GM23338 (cell line): ENCODE results near the gene TRIP4. TPM values are rescaled to one million over a fixed set of nuclear protein-coding genes. Genes with fewer than 3 reads are reported as not detected.

Experiments
- ATAC-seq: fragments of 200-7000 bp; cut with Tn5 transposase; 3 replicates; pipeline ENCODE4 v1.9.1; 2020
- DNase-seq: peaks from one replicate; pipeline ENCODE4 v3.0.0-alpha.2; 2015; ENCODE audit warnings: low spot score
- H2AFZ ChIP-seq: fragments of 200-600 bp; sonication (generic); 2 replicates; pipeline ENCODE4 v1.8.0; 2016; ENCODE audit warnings: antibody characterized with exemption, mild to moderate bottlenecking, moderate library complexity
- H3F3A ChIP-seq: fragments of 200-600 bp; sonication (generic); replicated peaks from 2 replicates; pipeline ENCODE4 v1.8.0; 2017; ENCODE audit warnings: antibody characterized with exemption, mixed run types, low read depth
- H3K27ac ChIP-seq: fragments of 200-600 bp; sonication (generic); 2 replicates; pipeline ENCODE4 v1.6.1; 2016; ENCODE audit warnings: low read depth
- H3K27me3 ChIP-seq: fragments of 200-600 bp; sonication (generic); 2 replicates; pipeline ENCODE4 v1.8.0; 2016; ENCODE audit warnings: mild to moderate bottlenecking, mixed run types, moderate library complexity; ENCODE audit not compliant: insufficient read depth
- H3K36me3 ChIP-seq: fragments of 200-600 bp; sonication (generic); 2 replicates; pipeline ENCODE4 v1.8.0; 2016; ENCODE audit warnings: mild to moderate bottlenecking; ENCODE audit not compliant: insufficient read depth
- H3K4me1 ChIP-seq: fragments of 200-600 bp; sonication (generic); 2 replicates; pipeline ENCODE4 v1.8.0; 2016; ENCODE audit warnings: mild to moderate bottlenecking, moderate library complexity; ENCODE audit not compliant: insufficient read depth
- H3K4me2 ChIP-seq: fragments of 200-600 bp; sonication (generic); 2 replicates; pipeline ENCODE4 v1.7.1; 2017; ENCODE audit warnings: mixed run types
- H3K4me3 ChIP-seq: fragments of 200-600 bp; sonication (generic); 2 replicates; pipeline ENCODE4 v1.6.1; 2016; ENCODE audit warnings: mixed run types
- H3K79me2 ChIP-seq: fragments of 200-600 bp; sonication (generic); replicated peaks from 2 replicates; pipeline ENCODE4 v1.8.0; 2017; ENCODE audit warnings: mild to moderate bottlenecking; ENCODE audit not compliant: insufficient read depth
- H3K9me2 ChIP-seq: fragments of 200-600 bp; sonication (generic); 2 replicates; pipeline ENCODE4 v1.8.0; 2017; ENCODE audit not compliant: insufficient read depth
- H4K20me1 ChIP-seq: fragments of 200-600 bp; sonication (generic); replicated peaks from 2 replicates; pipeline ENCODE4 v1.8.0; 2017; ENCODE audit warnings: mild to moderate bottlenecking; ENCODE audit not compliant: insufficient read depth
- H3K27ac Mint-ChIP-seq: 2 replicates; pipeline ENCODE4 v1.8.0; 2020; ENCODE audit warnings: inconsistent platforms, mild to moderate bottlenecking, moderate library complexity, mixed read lengths
- H3K27me3 Mint-ChIP-seq: 3 replicates; pipeline ENCODE4 v1.8.0; 2022; ENCODE audit warnings: low read depth, mild to moderate bottlenecking, moderate library complexity, mixed read lengths, inconsistent platforms; ENCODE audit not compliant: insufficient read depth, poor library complexity
- H3K36me3 Mint-ChIP-seq: 3 replicates; pipeline ENCODE4 v1.8.0; 2021; ENCODE audit warnings: low read depth, mild to moderate bottlenecking, inconsistent platforms, moderate library complexity, mixed read lengths
- H3K4me1 Mint-ChIP-seq: 3 replicates; pipeline ENCODE4 v1.8.0; 2020; ENCODE audit warnings: mild to moderate bottlenecking, inconsistent platforms, mixed read lengths
- H3K4me3 Mint-ChIP-seq: 3 replicates; pipeline ENCODE4 v1.8.0; 2021; ENCODE audit warnings: moderate library complexity, mild to moderate bottlenecking, inconsistent platforms, mixed read lengths
- H3K9me3 Mint-ChIP-seq: 3 replicates; pipeline ENCODE4 v1.8.0; 2020; ENCODE audit warnings: moderate library complexity, mild to moderate bottlenecking, inconsistent platforms, mixed read lengths
- CREB1 ChIP-seq: fragments of 250-450 bp; sonication (Bioruptor Pico); IDR thresholded peaks from 2 replicates; pipeline ENCODE4 v1.5.0; 2020; ENCODE audit warnings: low read depth, mild to moderate bottlenecking, moderate library complexity
- ETS1 ChIP-seq: IDR thresholded peaks from 2 replicates; pipeline ENCODE4 v1.6.1; 2016; ENCODE audit warnings: antibody characterized with exemption
- EZH2 ChIP-seq: fragments of 200-600 bp; sonication (generic); IDR thresholded peaks from one replicate; pipeline ENCODE4 v1.8.0; 2017; ENCODE audit warnings: antibody characterized with exemption, mild to moderate bottlenecking, low read depth; ENCODE audit not compliant: unreplicated experiment
- EZH2phosphoT487 ChIP-seq: fragments of 200-600 bp; sonication (generic); IDR thresholded peaks from one replicate; pipeline ENCODE4 v1.8.1; 2018; ENCODE audit warnings: antibody characterized with exemption; ENCODE audit not compliant: unreplicated experiment
- JUNB ChIP-seq: IDR thresholded peaks from one replicate; pipeline ENCODE4 v1.6.1; 2016; ENCODE audit warnings: antibody characterized with exemption; ENCODE audit not compliant: unreplicated experiment
- POLR2AphosphoS5 ChIP-seq: IDR thresholded peaks from 2 replicates; pipeline ENCODE4 v1.6.1; 2016; ENCODE audit warnings: antibody characterized with exemption, low read depth
- REST ChIP-seq: IDR thresholded peaks from one replicate; pipeline ENCODE4 v1.6.1; 2018; ENCODE audit warnings: antibody characterized with exemption; ENCODE audit not compliant: unreplicated experiment
- ZNF114 ChIP-seq: fragments of 250-450 bp; sonication (Bioruptor Pico); IDR thresholded peaks from 2 replicates; pipeline ENCODE4 v1.5.0; 2020; ENCODE audit warnings: mild to moderate bottlenecking, moderate library complexity
- ZNF331 ChIP-seq: fragments of 250-450 bp; sonication (Bioruptor Pico); IDR thresholded peaks from 2 replicates; pipeline ENCODE4 v1.5.0; 2020; ENCODE audit warnings: low read depth, mild to moderate bottlenecking, moderate library complexity
- polyA plus RNA-seq: library from polyadenylated mRNA; unstranded; fragments of >200 nt; fragmentation: Nextera tagmentation; extraction: Ambion mirVana; gene quantifications from 2 replicates; pipeline ENCODE4 v1.2.1, GENCODE V29; 2016
- total RNA-seq: library from RNA; depleted of rRNA; stranded (reverse); fragments of >200 nt; shearing (Covaris generic); gene quantifications from 2 replicates; pipeline ENCODE4 v1.2.3, GENCODE V29; 2014
- TF ChIP-seq, protein P1 (sequence below): fragments of 250-450 bp; sonication (Bioruptor Pico); IDR thresholded peaks from 2 replicates; pipeline ENCODE4 v1.5.0; 2020; ENCODE audit warnings: mild to moderate bottlenecking, moderate library complexity
- TF ChIP-seq, protein P2 (sequence below), 2 experiments: fragments of 200-600 bp in 1 of 2; sonication (generic) in 1 of 2; conservative IDR thresholded peaks; 2 replicates each; pipeline versions ENCODE4 v1.5.1 to v1.6.1; 2016 to 2017; ENCODE audit warnings: antibody characterized with exemption in 2 of 2, low read depth in 2 of 2, mild to moderate bottlenecking in 2 of 2, moderate library complexity in 1 of 2

Gene TRIP4
- total and polyA plus RNA-seq, 2 experiments from 2014 or later = 10.3 to 16.0 TPM

DNA sequence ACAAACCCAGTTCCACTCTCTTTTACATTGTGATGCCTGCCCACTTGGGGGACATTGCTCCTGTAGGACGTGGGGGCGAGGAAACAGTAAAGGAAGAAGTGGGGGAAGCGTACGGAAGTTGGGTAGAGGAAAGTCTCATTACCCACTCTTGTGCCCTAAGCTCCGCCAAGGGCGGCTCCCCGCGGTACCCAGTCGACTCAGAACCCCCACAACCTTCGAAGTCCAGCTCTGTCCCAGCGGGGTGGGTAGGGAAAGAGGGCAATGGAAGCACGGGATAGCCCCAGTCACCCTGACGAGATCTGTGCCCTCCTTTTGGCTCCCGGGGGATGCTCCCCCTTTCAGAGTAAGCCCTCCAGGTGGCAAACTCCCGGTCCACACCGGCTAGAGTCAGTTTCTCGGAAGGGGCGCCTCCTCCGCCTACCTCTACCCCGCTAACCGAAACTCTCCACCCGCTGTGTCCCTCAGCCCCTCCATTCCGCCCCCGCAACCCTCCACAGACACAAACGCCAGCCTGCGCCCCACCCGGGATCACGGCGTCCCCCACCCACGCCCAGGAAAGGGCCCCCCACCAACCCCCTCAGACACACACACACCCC is 32.2 kb upstream of the TRIP4 start (continued):
- TF ChIP-seq, protein P1, sequence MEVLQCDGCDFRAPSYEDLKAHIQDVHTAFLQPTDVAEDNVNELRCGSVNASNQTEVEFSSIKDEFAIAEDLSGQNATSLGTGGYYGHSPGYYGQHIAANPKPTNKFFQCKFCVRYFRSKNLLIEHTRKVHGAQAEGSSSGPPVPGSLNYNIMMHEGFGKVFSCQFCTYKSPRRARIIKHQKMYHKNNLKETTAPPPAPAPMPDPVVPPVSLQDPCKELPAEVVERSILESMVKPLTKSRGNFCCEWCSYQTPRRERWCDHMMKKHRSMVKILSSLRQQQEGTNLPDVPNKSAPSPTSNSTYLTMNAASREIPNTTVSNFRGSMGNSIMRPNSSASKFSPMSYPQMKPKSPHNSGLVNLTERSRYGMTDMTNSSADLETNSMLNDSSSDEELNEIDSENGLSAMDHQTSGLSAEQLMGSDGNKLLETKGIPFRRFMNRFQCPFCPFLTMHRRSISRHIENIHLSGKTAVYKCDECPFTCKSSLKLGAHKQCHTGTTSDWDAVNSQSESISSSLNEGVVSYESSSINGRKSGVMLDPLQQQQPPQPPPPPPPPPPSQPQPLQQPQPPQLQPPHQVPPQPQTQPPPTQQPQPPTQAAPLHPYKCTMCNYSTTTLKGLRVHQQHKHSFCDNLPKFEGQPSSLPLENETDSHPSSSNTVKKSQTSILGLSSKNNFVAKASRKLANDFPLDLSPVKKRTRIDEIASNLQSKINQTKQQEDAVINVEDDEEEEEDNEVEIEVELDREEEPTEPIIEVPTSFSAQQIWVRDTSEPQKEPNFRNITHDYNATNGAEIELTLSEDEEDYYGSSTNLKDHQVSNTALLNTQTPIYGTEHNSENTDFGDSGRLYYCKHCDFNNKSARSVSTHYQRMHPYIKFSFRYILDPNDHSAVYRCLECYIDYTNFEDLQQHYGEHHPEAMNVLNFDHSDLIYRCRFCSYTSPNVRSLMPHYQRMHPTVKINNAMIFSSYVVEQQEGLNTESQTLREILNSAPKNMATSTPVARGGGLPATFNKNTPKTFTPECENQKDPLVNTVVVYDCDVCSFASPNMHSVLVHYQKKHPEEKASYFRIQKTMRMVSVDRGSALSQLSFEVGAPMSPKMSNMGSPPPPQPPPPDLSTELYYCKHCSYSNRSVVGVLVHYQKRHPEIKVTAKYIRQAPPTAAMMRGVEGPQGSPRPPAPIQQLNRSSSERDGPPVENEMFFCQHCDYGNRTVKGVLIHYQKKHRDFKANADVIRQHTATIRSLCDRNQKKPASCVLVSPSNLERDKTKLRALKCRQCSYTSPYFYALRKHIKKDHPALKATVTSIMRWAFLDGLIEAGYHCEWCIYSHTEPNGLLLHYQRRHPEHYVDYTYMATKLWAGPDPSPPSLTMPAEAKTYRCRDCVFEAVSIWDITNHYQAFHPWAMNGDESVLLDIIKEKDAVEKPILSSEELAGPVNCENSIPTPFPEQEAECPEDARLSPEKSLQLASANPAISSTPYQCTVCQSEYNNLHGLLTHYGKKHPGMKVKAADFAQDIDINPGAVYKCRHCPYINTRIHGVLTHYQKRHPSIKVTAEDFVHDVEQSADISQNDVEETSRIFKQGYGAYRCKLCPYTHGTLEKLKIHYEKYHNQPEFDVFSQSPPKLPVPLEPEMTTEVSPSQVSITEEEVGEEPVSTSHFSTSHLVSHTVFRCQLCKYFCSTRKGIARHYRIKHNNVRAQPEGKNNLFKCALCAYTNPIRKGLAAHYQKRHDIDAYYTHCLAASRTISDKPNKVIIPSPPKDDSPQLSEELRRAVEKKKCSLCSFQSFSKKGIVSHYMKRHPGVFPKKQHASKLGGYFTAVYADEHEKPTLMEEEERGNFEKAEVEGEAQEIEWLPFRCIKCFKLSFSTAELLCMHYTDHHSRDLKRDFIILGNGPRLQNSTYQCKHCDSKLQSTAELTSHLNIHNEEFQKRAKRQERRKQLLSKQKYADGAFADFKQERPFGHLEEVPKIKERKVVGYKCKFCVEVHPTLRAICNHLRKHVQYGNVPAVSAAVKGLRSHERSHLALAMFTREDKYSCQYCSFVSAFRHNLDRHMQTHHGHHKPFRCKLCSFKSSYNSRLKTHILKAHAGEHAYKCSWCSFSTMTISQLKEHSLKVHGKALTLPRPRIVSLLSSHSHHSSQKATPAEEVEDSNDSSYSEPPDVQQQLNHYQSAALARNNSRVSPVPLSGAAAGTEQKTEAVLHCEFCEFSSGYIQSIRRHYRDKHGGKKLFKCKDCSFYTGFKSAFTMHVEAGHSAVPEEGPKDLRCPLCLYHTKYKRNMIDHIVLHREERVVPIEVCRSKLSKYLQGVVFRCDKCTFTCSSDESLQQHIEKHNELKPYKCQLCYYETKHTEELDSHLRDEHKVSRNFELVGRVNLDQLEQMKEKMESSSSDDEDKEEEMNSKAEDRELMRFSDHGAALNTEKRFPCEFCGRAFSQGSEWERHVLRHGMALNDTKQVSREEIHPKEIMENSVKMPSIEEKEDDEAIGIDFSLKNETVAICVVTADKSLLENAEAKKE (CRISPR knock-in tag) = no peak
- no peak for TF ChIP-seq ETS1
- no peak for TF ChIP-seq EZH2
- no peak for TF ChIP-seq JUNB

GRCh38 chr15:64355944-64356709 is 31.5 kb upstream of the TRIP4 start, which contains the start of gene CSNK1G1:
TSS of gene CSNK1G1 (minus strand) at chr15:64356173. CDS start at chr15:64300499, 55,674 bp downstream.
- peak within 1 kb of the TSS; percentile 95 for H3K4me2 ChIP-seq
- H3K4me1 ChIP-seq = peaks cover 8% of the 10 kb centered on the region
- DNase-seq (peak; percentile 99), ATAC-seq (peak; percentile 97)
- peaks cover 2% of the 10 kb centered on the region; the same call in 2 of the 3 replicates for H3K36me3 Mint-ChIP-seq
- peak within 1 kb of the TSS; percentile 90 for H3K27ac ChIP-seq
- no peaks in the 10 kb centered on the region for H3K9me3 Mint-ChIP-seq
- no peaks in the 10 kb centered on the region for H3K9me2 ChIP-seq
- H3K27ac Mint-ChIP-seq = peak within 1 kb of the TSS; percentile 97
- H3F3A ChIP-seq = peaks cover 7% of the 10 kb centered on the region; the same call in 1 of the 2 replicates
- H2AFZ ChIP-seq = peak within 1 kb of the TSS; percentile 25
- H3K36me3 ChIP-seq = no peaks in the 10 kb centered on the region
- peaks cover 5% of the 10 kb centered on the region for H3K27me3 Mint-ChIP-seq
- no peaks in the 10 kb centered on the region for H3K27me3 ChIP-seq
- peak within 1 kb of the TSS; percentile 82 for H3K4me3 Mint-ChIP-seq
- H3K79me2 ChIP-seq = peaks cover 41% of the 10 kb centered on the region
- H4K20me1 ChIP-seq = no peaks in the 10 kb centered on the region; the same call in 1 of the 2 replicates
- H3K4me1 Mint-ChIP-seq = peaks cover 10% of the 10 kb centered on the region
- peak within 1 kb of the TSS; percentile 80 for H3K4me3 ChIP-seq
- TF ChIP-seq ZNF114 (CRISPR knock-in tag) = no peak
- TF ChIP-seq, protein P2, sequence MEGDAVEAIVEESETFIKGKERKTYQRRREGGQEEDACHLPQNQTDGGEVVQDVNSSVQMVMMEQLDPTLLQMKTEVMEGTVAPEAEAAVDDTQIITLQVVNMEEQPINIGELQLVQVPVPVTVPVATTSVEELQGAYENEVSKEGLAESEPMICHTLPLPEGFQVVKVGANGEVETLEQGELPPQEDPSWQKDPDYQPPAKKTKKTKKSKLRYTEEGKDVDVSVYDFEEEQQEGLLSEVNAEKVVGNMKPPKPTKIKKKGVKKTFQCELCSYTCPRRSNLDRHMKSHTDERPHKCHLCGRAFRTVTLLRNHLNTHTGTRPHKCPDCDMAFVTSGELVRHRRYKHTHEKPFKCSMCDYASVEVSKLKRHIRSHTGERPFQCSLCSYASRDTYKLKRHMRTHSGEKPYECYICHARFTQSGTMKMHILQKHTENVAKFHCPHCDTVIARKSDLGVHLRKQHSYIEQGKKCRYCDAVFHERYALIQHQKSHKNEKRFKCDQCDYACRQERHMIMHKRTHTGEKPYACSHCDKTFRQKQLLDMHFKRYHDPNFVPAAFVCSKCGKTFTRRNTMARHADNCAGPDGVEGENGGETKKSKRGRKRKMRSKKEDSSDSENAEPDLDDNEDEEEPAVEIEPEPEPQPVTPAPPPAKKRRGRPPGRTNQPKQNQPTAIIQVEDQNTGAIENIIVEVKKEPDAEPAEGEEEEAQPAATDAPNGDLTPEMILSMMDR (conservative IDR thresholded peaks at IDR 0.05; ENCODE audit: low read depth in 2 of 2) = peak; percentile 41 to 50; a peak in 3 of 4 replicates
- TF ChIP-seq EZH2phosphoT487 = no peak
- TF ChIP-seq POLR2AphosphoS5 = peak; percentile 49
- TF ChIP-seq CREB1 (CRISPR knock-in tag) = peak; percentile 60
- no peak for TF ChIP-seq ZNF331 (CRISPR knock-in tag)
- no peak for TF ChIP-seq REST
